ENCODE measurements around the gene TP53INP2.
"Not testable (repeated sequence)": the region's sequence is repeated elsewhere in the genome, so short reads cannot be mapped to it uniquely, and the experiment has no call there.

TP53INP2 gene, protein sequence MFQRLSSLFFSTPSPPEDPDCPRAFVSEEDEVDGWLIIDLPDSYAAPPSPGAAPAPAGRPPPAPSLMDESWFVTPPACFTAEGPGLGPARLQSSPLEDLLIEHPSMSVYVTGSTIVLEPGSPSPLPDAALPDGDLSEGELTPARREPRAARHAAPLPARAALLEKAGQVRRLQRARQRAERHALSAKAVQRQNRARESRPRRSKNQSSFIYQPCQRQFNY

DNA sequence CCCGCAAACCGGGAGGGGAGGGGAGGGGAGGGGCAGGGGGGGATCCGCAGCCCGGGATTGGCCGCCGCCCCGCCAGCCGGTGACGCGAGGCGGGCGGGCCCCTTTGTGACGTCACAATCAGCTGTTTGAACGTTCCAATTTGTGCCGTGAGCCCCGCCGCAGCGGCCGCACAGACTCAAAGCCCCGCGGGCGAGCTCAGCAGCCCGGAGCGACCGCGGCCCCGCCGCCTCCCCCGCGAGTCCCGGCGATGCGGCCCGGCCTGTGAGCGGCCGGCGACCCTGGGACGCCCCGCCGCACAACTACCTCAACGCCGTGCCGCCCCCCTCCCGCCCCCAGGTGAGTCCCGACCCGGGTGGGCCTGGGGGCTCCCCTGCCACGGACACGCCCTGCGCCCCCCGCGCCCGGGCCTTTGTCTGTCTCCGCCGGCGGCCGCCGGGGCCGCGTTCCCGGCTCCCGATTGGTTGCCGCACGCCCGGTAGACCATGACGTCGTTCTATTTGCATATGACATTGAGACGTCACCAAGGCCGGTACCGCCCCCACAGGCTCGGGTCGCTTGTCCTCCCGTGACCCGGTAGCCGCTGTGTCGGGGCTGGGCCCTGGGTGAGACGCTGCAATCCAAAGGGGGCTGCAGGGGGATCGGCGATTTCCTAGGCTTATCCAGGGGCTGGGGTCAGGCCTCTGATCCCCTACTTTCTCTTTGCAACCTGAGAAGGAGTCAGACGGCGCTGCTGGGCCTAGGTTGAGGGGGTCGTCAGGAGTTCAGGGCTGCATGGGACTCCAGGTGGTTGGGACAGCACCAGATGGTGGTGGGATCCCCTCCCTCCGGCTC is at the start of gene TP53INP2:
TSS of gene TP53INP2 (plus strand) at position 168 of the 831 bp plus-strand sequence. CDS start 4,396 bp downstream, outside the sequence.
- DNase-seq: peak; percentile 76

- not testable (repeated sequence) for DNase-seq
These were observed 45.5 kb upstream of the TP53INP2 start for GRCh38 chr20:34658654-34659053.

GRCh38 chr20:34661811-34662210 is 42.3 kb upstream of the TP53INP2 start:
- not testable (repeated sequence) for DNase-seq

- DNase-seq: no peak
These were observed 40.8 kb upstream of the TP53INP2 start for GRCh38 chr20:34663213-34663943.

- DNase-seq: not testable (repeated sequence)
These were observed 39.4 kb upstream of the TP53INP2 start for GRCh38 chr20:34664751-34665150.

GRCh38 chr20:34669094-34669493 is 35.0 kb upstream of the TP53INP2 start:
- no peak for DNase-seq

- no peak for DNase-seq
These were observed 30.7 kb upstream of the TP53INP2 start for GRCh38 chr20:34673412-34673811.

DNA sequence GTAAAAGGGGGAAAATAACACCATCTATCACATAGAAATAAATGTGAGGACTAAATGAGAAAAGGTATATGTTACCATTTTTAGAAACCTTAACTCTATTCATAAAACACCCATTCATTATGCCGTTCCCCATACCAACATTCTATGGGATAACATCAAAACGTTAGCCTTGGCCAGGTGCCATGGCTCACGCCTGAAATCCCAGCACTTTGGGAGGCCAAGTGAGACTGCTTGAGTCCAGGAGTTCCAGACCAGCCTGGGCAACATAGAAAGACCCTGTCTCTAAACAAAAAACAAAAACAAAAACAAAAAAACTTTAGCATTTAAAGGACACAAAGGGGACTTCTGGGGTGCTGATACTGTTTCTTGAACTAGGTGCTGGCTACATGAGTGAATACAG is 28.6 kb upstream of the TP53INP2 start:
- DNase-seq: no peak

GRCh38 chr20:34675993-34676641 is 28.0 kb upstream of the TP53INP2 start:
- DNase-seq: no peak

- peak; percentile 87 for DNase-seq
These were observed 27.3 kb upstream of the TP53INP2 start, which contains the start of gene PIGU for GRCh38 chr20:34676642-34677373. TSS of gene PIGU (minus strand) at chr20:34677092. CDS start at chr20:34677085, 7 bp downstream.

GRCh38 chr20:34680586-34681175 is 23.5 kb upstream of the TP53INP2 start:
- DNase-seq: no peak

- no peak for DNase-seq
These were observed 20.5 kb upstream of the TP53INP2 start for GRCh38 chr20:34683667-34684066.

DNA sequence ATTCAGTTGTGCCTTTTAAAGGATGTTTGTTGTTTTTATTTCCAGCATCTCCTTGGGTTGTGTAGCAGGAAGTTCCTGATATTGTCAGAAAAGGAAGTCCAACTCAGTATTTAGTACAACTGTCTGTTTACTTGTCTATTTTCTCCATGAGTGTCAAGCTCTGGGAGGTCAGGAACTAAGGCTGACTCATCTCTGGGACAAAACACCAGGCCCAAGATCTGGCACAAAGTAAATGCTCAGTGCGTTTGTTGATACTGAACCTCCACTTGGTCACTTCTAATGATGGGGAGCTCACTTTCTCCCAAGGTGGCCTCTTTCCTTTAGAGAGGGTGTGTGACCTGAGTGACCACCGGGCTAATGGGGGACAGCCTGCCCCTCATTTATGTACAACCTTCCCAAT is 14.7 kb upstream of the TP53INP2 start:
- no peak for DNase-seq

GRCh38 chr20:34691838-34692237 is 12.3 kb upstream of the TP53INP2 start:
- DNase-seq: no peak

- no peak for DNase-seq
These were observed 10.7 kb upstream of the TP53INP2 start for GRCh38 chr20:34693414-34693813.

DNA sequence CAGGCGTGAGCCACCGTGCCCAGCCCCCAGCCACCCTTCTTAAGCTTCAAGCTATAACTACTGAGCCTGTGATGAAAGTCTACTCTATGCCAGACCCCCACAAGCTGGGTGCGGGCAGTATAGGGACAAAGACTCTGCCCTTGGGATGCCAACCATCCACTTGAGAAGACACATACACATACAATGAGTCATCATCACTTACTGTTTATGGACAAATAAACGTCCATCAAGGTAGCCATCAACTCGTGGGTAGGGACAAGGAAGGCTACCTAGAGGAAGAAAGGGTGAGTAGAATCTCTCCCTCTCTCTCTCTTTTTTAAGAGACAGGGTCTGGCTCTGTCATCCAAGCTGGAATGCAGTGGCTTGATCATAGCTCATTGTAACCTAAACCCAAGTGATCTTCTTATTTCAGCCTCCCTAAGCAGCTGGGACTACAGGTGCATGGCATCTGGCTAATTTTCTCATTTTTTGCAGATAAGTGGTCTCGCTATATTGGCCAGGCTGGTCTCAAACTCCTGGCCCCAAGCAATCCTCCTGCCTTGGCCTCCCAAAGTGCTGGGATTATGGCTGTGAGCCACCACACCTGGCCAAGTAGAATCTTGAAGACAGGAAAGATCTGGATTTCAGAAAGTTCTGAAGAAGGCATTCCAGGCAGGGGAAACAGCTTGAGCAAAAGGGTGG is 2.6 kb upstream of the TP53INP2 start:
- DNase-seq: no peak

- DNase-seq: no peak
These were observed 1.1 kb upstream of the TP53INP2 start for GRCh38 chr20:34703061-34703423.

- no peak for DNase-seq
These were observed 544 bp upstream of the TP53INP2 start for GRCh38 chr20:34703424-34704176.

DNA sequence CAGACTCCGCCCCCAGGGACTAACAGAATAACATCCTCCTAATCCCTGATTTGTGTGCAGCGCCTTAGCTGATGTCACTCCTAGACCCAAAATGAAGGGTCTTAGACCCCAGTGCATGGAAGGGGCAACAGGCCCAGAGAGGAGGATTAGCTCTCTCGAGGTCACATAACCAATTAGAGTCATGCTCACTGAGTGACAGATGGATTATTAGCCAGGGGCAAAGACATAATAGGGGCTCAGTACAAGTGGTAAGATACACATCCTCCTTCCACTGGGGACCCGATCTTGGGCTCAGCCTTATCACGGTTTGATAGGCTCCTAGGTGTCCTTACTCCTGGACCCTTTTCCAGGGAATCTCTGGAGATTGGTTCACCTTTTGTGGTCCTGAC is 858 bp downstream of the TP53INP2 start:
- DNase-seq: no peak
